GM10248 (cell line): Measurements from ENCODE around the gene ATXN7L3B.

Source experiments
- CTCF ChIA-PET: fragments of 300-600 bp; sonication (Branson Sonifier 250); formaldehyde crosslinking; extraction: SDS; loops from one replicate; lab custom pipeline; 2021; ENCODE audit warnings: antibody characterized with exemption; lab: Yijun Ruan, JAX
- POLR2A ChIA-PET: fragments of 350-650 bp; sonication (Branson Sonifier 250); formaldehyde crosslinking; extraction: SDS; loops from one replicate; lab custom pipeline; 2020; ENCODE audit warnings: antibody characterized with exemption; lab: Yijun Ruan, JAX
- DNase-seq: peaks from one replicate; pipeline ENCODE4 v3.0.0; 2012; ENCODE audit errors: extremely low spot score
- TF ChIP-seq, protein P1 (sequence below): IDR thresholded peaks from 2 replicates; pipeline ENCODE4 v1.5.1; 2012; ENCODE audit warnings: mild to moderate bottlenecking, low read depth; ENCODE audit errors: extremely low read depth, missing control alignments, control extremely low read depth

ATXN7L3B gene

DNA sequence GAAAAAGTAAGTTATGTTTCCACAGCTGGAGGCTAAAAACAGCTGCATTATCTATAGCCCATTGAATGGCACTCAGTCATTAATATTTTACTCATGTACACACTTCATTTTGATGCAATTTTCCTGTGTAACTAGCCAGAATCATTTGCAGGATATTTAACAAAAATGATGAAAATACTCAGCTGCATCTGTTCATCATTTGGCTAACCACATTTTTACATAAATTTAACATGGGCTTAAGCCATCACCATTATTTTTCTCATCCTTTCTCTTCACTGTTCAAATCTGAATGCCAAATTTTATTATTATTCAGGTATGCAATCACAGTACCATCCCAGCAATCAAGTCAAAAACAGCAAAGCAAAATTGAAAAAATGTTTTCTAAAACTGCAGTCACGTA is 41.8 kb downstream of the ATXN7L3B start:
- no peak for DNase-seq
- TF ChIP-seq, protein P1, sequence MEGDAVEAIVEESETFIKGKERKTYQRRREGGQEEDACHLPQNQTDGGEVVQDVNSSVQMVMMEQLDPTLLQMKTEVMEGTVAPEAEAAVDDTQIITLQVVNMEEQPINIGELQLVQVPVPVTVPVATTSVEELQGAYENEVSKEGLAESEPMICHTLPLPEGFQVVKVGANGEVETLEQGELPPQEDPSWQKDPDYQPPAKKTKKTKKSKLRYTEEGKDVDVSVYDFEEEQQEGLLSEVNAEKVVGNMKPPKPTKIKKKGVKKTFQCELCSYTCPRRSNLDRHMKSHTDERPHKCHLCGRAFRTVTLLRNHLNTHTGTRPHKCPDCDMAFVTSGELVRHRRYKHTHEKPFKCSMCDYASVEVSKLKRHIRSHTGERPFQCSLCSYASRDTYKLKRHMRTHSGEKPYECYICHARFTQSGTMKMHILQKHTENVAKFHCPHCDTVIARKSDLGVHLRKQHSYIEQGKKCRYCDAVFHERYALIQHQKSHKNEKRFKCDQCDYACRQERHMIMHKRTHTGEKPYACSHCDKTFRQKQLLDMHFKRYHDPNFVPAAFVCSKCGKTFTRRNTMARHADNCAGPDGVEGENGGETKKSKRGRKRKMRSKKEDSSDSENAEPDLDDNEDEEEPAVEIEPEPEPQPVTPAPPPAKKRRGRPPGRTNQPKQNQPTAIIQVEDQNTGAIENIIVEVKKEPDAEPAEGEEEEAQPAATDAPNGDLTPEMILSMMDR, result no peak
- ChIA-PET CTCF (interaction anchor here (1.3 kb wide), 1 partner anchor 12 kb away, joined by 3 read pairs; no protein-coding TSS in a partner anchor), POLR2A (no interaction called here)

DNA sequence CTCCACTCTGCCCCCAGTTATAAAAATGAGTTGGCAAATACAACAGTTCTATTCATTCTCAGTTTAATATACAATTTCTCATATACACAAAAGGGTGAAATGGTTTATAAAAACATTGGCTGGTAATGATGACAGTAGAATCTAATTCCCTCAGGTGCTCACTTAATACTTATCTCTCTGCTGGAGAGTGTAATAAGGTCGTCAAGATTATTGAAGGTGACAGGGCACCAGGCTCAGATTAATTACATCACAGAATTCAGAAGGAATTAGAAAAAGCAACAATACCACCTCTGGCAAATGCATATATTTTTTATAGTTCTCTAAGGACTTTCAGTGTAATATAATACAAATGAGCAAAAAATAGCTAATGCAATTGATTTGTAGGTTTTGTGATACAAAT is 42.3 kb downstream of the ATXN7L3B start:
- TF ChIP-seq, protein P1, result no peak
- ChIA-PET CTCF (interaction anchor here (1.3 kb wide), 1 partner anchor 12 kb away, joined by 3 read pairs; no protein-coding TSS in a partner anchor), POLR2A (no interaction called here)
- no peak for DNase-seq

DNA sequence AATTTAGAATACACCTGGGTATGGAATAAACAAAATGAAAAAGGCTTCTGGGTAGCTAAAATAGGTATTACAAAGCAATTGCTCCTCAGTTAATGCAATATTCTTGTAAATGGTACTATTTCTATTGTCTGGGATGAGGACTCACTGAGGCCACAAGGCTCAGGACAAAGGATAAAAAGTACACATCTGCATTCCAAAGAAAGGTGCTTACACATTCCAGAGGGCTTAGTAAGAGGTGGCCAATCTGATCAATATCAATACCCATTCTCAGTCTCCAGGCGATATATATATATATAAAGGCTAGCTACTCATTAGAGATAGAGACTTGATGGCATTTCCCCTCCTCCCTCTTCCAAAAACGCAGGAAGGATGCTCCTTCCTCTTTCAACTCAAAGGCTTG is 43.8 kb downstream of the ATXN7L3B start:
- CTCF ChIA-PET, result no interaction called here
- TF ChIP-seq, protein P1, result no peak
- POLR2A ChIA-PET, result no interaction called here
- DNase-seq, result no peak

DNA sequence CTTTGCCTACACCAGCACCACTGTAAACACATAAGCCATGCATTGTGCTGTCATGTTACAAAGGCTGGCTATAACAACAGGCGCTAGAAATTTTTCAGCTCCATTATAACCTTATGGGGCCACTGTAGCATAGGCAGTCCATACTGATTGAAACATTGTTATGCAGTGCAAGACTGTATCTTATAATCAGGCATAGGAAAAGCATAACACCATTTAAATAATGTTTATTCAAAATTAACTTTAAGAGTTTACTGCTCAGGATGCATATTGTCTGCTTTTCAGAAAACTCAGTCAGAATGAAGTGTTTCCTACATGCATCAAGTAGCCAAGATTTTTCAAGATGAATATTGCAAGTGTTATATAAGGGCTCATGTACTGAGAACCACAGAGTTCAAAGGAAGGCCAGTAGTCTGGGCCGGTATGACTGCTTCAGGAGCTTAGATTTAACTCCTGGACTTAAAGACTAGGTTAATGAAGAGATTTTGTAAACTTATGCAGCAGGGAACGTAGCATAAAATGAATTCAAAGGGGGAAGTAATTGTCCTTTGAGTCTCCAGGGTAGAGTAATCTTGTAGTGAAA is 46.9 kb downstream of the ATXN7L3B start:
- POLR2A ChIA-PET, result no interaction called here
- DNase-seq, result no peak
- TF ChIP-seq, protein P1, result no peak
- CTCF ChIA-PET, result no interaction called here

DNA sequence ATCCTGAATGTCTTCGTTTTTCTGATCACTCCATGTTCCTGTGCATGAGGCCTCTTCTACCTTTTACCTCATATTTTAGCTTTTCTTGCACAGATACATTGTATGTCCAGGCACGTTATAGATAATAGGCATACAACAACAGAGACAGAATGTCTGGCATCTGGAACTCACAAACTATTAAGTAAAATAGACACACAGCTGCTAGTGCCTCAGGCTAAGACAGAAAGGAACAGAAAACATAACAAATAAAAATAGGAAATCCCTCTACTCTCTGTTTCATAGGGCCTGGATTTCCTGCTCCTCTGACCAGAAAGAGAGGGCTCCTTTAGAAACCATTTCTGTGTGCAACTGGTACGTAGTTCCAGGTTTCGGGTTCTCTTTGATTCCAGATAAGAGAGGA is 48.6 kb downstream of the ATXN7L3B start:
- ChIA-PET CTCF (no interaction called here), POLR2A (no interaction called here)
- TF ChIP-seq, protein P1, result no peak
- no peak for DNase-seq
